Stimulated activated CD4-positive, alpha-beta T cell treated with anti-CD3 and anti-CD28 coated beads, Interleukin-4, amount 100 ng/mL, for 48 hours (primary cell): ENCODE data around the gene CTRB1.
"Not testable (repeated sequence)": the region's sequence is repeated elsewhere in the genome, so short reads cannot be mapped to it uniquely, and the experiment has no call there.

Experiments used
- DNase-seq, 2 donors: peaks; one replicate each; pipeline ENCODE4 v3.0.0-alpha.2; 2020; ENCODE audit warnings: low read depth in 2 of 2

CTRB1 gene

DNA sequence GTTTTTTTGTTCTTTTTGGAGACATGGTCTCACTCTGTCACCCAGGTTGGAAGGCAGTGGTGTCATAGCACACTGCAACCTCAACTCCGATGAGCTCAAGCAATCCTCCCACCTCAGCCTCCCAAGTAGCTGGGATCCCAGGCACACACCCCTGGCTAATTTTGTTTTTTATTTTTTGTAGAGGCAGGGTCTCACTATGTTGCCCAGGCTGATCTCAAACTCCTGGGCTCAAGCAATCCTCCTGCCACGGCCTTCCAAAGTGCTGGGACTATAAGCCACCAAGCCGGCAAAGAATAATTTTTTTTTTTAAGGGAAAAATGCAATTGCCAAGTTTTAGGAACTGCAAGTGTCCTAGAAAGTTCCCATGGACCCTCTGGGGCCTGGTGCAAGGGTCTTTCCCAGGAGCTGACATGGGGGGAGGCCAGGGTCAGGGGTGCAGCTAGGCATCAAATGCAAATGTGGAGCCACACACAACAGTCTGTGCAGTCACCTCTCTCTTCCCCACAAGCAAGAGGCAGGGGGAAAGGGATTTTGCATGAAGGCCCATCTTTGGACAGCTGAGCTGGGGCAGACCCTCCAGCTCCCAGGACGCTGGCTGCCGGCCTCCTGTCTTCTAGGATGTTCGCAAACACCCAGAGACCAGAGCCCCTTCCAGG, 52.8 kb downstream of the CTRB1 start:
- DNase-seq, result no peak

DNA sequence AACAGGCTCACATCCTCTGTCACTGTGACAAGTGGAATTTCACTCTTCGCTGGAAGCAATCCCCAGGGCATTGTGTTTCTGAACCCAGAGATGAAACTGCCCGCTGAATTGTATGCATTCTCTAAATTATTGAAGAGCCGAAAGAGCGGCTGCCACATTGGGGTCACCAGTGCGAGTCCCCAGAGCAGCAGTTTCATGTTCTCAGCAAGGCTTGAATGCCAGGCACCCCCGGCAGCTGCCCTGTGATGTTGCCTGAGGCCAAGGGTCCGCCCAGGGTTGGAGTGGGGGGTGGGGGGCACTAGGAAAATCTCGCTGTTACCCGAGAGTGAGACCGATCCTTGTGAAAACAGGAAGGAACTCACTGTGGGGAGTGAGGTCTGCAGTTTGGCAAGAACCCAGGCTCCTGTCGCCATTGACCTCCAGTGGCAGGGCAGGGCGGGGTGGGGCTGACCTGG, 53.3 kb downstream of the CTRB1 start:
- no peak for DNase-seq

DNA sequence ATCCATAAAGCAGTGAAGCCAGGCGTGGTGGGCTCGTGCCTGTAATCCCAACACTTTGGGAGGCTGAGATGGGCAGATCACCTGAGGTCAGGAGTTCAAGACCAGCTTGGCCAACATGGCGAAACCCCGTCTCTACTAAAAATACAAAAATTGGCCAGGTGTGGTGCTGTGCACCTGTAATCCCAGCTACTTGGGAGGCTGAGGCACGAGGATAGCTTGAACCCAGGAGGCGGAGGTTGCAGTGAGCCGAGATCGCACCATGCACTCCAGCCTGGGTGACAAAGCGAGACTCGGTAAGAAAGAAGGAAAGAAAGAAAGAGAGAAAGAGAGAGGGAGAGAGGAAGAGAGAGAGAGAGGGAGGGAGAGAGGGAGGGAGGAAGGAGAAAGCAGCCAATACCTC, 53.8 kb downstream of the CTRB1 start:
- DNase-seq, result not testable (repeated sequence)

DNA sequence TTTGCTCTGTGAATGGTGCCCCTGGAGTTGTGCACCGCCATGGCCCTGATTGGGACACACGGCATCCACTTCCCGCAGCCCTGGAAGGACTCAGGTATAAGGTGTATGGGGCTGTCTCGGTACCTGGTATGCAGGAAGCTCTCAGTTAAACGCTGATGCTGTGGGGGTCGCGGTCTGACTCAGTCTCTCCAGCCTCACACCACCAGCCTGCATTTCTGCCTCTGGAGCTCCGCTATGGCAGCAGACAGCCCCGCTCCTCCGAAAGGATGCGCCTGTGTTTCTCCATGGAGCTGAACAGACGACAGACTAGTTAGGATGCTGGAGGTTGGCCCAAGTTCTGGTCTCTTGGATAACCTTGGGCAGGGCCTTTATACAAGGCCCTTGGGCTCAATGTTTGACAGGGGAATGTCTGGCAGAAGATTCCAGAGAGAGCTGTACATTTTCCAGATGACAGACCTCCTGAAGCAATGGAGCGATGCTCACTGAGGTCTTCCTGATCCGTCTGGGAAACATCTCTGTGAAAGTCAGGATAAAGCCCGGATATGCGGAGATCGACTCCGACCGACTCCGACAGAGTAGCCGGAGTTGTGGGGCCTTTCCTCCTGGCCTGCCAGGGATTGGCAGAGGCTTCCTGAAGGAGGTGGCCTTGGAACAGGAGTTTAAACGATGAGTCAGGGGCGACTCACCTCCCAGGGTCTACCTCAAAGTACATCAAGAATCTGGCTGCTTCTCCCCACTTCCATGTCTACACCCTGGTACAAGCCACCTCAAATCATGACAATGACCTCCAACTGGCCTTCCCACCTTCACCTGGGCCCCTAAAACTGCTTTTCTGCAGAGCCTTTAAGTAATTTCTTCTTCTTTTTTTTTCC, 54.5 kb downstream of the CTRB1 start:
- DNase-seq, result no peak
